HepG2 (cell line): ENCODE results near the gene AGRN. TPM values are rescaled to one million over a fixed set of nuclear protein-coding genes. Genes with fewer than 3 reads are reported as not detected.

ENCODE experiments used
- FOXC1 ChIP-seq: sonication (generic); formaldehyde crosslinking; IDR thresholded peaks from 2 replicates; pipeline ENCODE4 v1.8.0; 2022; ENCODE audit warnings: mild to moderate bottlenecking, missing genetic modification reagents, borderline replicate concordance
- HIVEP1 ChIP-seq: sonication (generic); formaldehyde crosslinking; IDR thresholded peaks from 2 replicates; pipeline ENCODE4 v1.4.0; 2020; ENCODE audit warnings: mild to moderate bottlenecking, missing genetic modification reagents
- HNRNPH1 ChIP-seq: fragments of 200-400 bp; formaldehyde crosslinking; optimal IDR thresholded peaks from 2 replicates; pipeline ENCODE3; 2017; ENCODE audit warnings: mild to moderate bottlenecking, low read depth, low read length
- KLF16 ChIP-seq, 2 experiments: sonication (generic) in 1 of 2; formaldehyde crosslinking in 1 of 2; IDR thresholded peaks; 2 replicates each; pipeline versions ENCODE4 v1.6.1 to v1.8.0; 2016 to 2023; ENCODE audit warnings: missing genetic modification reagents in 2 of 2, missing compliant biosample characterization in 1 of 2
- MXD1 ChIP-seq: sonication (generic); formaldehyde crosslinking; IDR thresholded peaks from 2 replicates; pipeline ENCODE4 v1.4.0; 2020; ENCODE audit warnings: mild to moderate bottlenecking, missing genetic modification reagents
- NCOA2 ChIP-seq: sonication (generic); formaldehyde crosslinking; IDR thresholded peaks from 2 replicates; pipeline ENCODE4 v1.8.0; 2022; ENCODE audit warnings: inconsistent platforms
- NR2F6 ChIP-seq, 2 experiments: IDR thresholded peaks; 2 replicates each; pipeline ENCODE4 v1.6.1; 2016; ENCODE audit warnings: antibody characterized with exemption in 1 of 2, mild to moderate bottlenecking in 1 of 2
- PHF21A ChIP-seq: sonication (generic); formaldehyde crosslinking; IDR thresholded peaks from 2 replicates; pipeline ENCODE4 v1.5.0; 2020; ENCODE audit warnings: mild to moderate bottlenecking, missing genetic modification reagents
- RARA ChIP-seq: IDR thresholded peaks from 2 replicates; pipeline ENCODE4 v1.6.1; 2016; ENCODE audit warnings: missing genetic modification reagents, missing compliant biosample characterization
- SOX5 ChIP-seq: IDR thresholded peaks from 2 replicates; pipeline ENCODE4 v1.6.1; 2016; ENCODE audit warnings: borderline replicate concordance
- TOPORS ChIP-seq: sonication (generic); formaldehyde crosslinking; IDR thresholded peaks from 2 replicates; pipeline ENCODE4 v1.8.0; 2023; ENCODE audit warnings: mild to moderate bottlenecking, missing genetic modification reagents
- ZBTB26 ChIP-seq: IDR thresholded peaks from 2 replicates; pipeline ENCODE4 v1.6.1; 2016; ENCODE audit warnings: missing compliant biosample characterization, missing genetic modification reagents, borderline replicate concordance
- ZHX1 ChIP-seq: sonication (generic); formaldehyde crosslinking; IDR thresholded peaks from 2 replicates; pipeline ENCODE4 v1.8.1; 2022; ENCODE audit warnings: low read depth, mild to moderate bottlenecking, missing genetic modification reagents
- ZMYM3 ChIP-seq: sonication (generic); formaldehyde crosslinking; IDR thresholded peaks from 2 replicates; pipeline ENCODE4 v1.5.1; 2020; ENCODE audit warnings: mild to moderate bottlenecking, missing genetic modification reagents
- ZNF136 ChIP-seq: sonication (generic); formaldehyde crosslinking; IDR thresholded peaks from 2 replicates; pipeline ENCODE4 v1.8.1; 2022; ENCODE audit warnings: low read depth, mild to moderate bottlenecking, moderate library complexity, missing genetic modification reagents
- ZNF224 ChIP-seq: sonication (generic); formaldehyde crosslinking; IDR thresholded peaks from 2 replicates; pipeline ENCODE4 v1.5.0; 2020; ENCODE audit warnings: mild to moderate bottlenecking, missing genetic modification reagents
- ZNF292 ChIP-seq: sonication (generic); formaldehyde crosslinking; IDR thresholded peaks from 2 replicates; pipeline ENCODE4 v1.8.1; 2022; ENCODE audit warnings: mild to moderate bottlenecking, low read depth, missing genetic modification reagents, borderline replicate concordance
- ZNF343 ChIP-seq: sonication (generic); formaldehyde crosslinking; IDR thresholded peaks from 2 replicates; pipeline ENCODE4 v1.4.0; 2020; ENCODE audit warnings: mild to moderate bottlenecking, missing genetic modification reagents
- ZNF503 ChIP-seq: sonication (generic); formaldehyde crosslinking; IDR thresholded peaks from 2 replicates; pipeline ENCODE4 v1.4.0; 2020; ENCODE audit warnings: missing genetic modification reagents
- ZNF616 ChIP-seq: sonication (generic); formaldehyde crosslinking; IDR thresholded peaks from 2 replicates; pipeline ENCODE4 v1.5.0; 2020; ENCODE audit warnings: low read depth, mild to moderate bottlenecking, missing genetic modification reagents
- ZNF784 ChIP-seq: sonication (generic); formaldehyde crosslinking; IDR thresholded peaks from 2 replicates; pipeline ENCODE4 v1.5.1; 2020; ENCODE audit warnings: missing genetic modification reagents, mild to moderate bottlenecking, borderline replicate concordance
- polyA plus RNA-seq, 8 experiments: library from polyadenylated mRNA; depleted of rRNA in 3 of 8; stranded (reverse) in 7 of 8; unstranded in 1 of 8; fragments of >200 nt; fragmentation: Illumina TruSeq in 4 of 8; extraction: Trizol in 4 of 8; gene quantifications; 2 replicates each; pipeline versions ENCODE4 v1.2.1 to v1.2.3, GENCODE V29; 2011 to 2016; ENCODE audit warnings: low read depth in 4 of 8, missing spikeins in 1 of 8, mixed read lengths in 1 of 8; ENCODE audit not compliant: insufficient read depth in 1 of 8
- total RNA-seq, 5 experiments: library from RNA; depleted of rRNA; stranded (reverse); fragments of >200 nt; fragmentation: Illumina TruSeq; extraction: Trizol; gene quantifications; 2 replicates each; pipeline ENCODE4 v1.2.3, GENCODE V29; 2016; ENCODE audit warnings: low read depth in 1 of 5

Gene AGRN
- total and polyA plus RNA-seq, 2 of the 13 experiments (the other 11 are each of a cell fraction or from before 2014, with no cell fraction given) = 29.8 to 65.2 TPM

GRCh38 chr1:1058088-1058905, 38.4 kb downstream of the AGRN start (continued):
- peak; percentile 73; the same call in 1 of the 2 replicates for TF ChIP-seq ZNF292 (CRISPR knock-in tag)
- TF ChIP-seq PHF21A (CRISPR knock-in tag) = peak; percentile 89
- TF ChIP-seq SOX5 (CRISPR knock-in tag) = peak; percentile 61; the same call in 1 of the 2 replicates
- TF ChIP-seq ZMYM3 (CRISPR knock-in tag) = peak; percentile 67
- peak; percentile 51 for TF ChIP-seq HNRNPH1
- peak; percentile 26; the same call in 1 of the 2 replicates for TF ChIP-seq NCOA2
- peak; percentile 58; the same call in 1 of the 2 replicates for TF ChIP-seq ZHX1 (CRISPR knock-in tag)
- 0 out of 2 replicates have a peak, but pooled peaks have one; percentile 67 for TF ChIP-seq ZNF616 (CRISPR knock-in tag)
- peak; percentile 73 for TF ChIP-seq NR2F6 (IDR thresholded peaks at IDR 0.05)
- peak; percentile 94 for TF ChIP-seq NR2F6 (CRISPR knock-in tag; IDR thresholded peaks at IDR 0.05)
- peak; percentile 70; the same call in 1 of the 2 replicates for TF ChIP-seq RARA (CRISPR knock-in tag)
- 0 out of 2 replicates have a peak, but pooled peaks have one; percentile 34 for TF ChIP-seq ZNF136
- TF ChIP-seq FOXC1 (CRISPR knock-in tag) = 0 out of 2 replicates have a peak, but pooled peaks have one; percentile 50
- TF ChIP-seq MXD1 = peak; percentile 82
- TF ChIP-seq KLF16 (CRISPR knock-in tag; IDR thresholded peaks at IDR 0.05) = peak in 1 of 2 experiments; percentile 56; a peak in 1 of 4 replicates
- TF ChIP-seq ZNF224 = no peak
- TF ChIP-seq ZNF503 = 0 out of 2 replicates have a peak, but pooled peaks have one; percentile 53
- TF ChIP-seq TOPORS (CRISPR knock-in tag) = no peak
- TF ChIP-seq ZNF784 (CRISPR knock-in tag) = no peak
- TF ChIP-seq HIVEP1 = peak; percentile 87; the same call in 1 of the 2 replicates
- TF ChIP-seq ZBTB26 (CRISPR knock-in tag) = peak; percentile 74
- peak; percentile 85; the same call in 1 of the 2 replicates for TF ChIP-seq ZNF343 (CRISPR knock-in tag)
